Measurements from ENCODE around the gene CHIT1.

- TF ChIP-seq CTCF (IDR thresholded peaks at IDR 0.05) (no peak), REST (IDR thresholded peaks at IDR 0.05; ENCODE audit: insufficient read depth in 1 of 2, low read depth in 2 of 2, low read length in 1 of 2) (no peak), POLR2AphosphoS5 (IDR thresholded peaks at IDR 0.05; ENCODE audit: low read depth, low read length) (no peak), SIN3A (IDR thresholded peaks at IDR 0.05; ENCODE audit: borderline replicate concordance, insufficient read depth, low read depth, low read length) (no peak)
Measured at GRCh38 chr1:203210350-203210749, 19.1 kb downstream of the CHIT1 start.

All from Panc1 (cell line).